Stomach (tissue), 9 donors: ENCODE results near the gene ACOT8. TPM values are rescaled to one million over a fixed set of nuclear protein-coding genes. Genes with fewer than 3 reads are reported as not detected.

Experiments used
- DNase-seq, 2 donors: peaks; one replicate each; pipeline versions ENCODE4 v3.0.0 to v3.0.0-alpha.2; 2013 to 2019
- H3K27ac ChIP-seq, 5 donors: fragments of 200-600 bp in 4 of 5; sonication (generic) in 4 of 5; one replicate each; pipeline ENCODE4 v1.5.1; 2013 to 2019; ENCODE audit warnings: mild to moderate bottlenecking in 1 of 5, moderate library complexity in 1 of 5
- H3K27me3 ChIP-seq, 3 donors: fragments of 200-600 bp; sonication (generic); one replicate each; pipeline ENCODE4 v1.5.1; 2017 to 2019; ENCODE audit warnings: mixed run types in 1 of 3
- H3K36me3 ChIP-seq, 4 donors: fragments of 200-600 bp; sonication (generic); 1 replicate in 3 of 4; 2 replicates in 1 of 4; pipeline ENCODE4 v1.5.1; 2016 to 2019
- H3K4me1 ChIP-seq, 4 donors: fragments of 200-600 bp; sonication (generic); one replicate each; pipeline ENCODE4 v1.5.1; 2016 to 2019
- H3K4me3 ChIP-seq, 4 donors: fragments of 200-600 bp; sonication (generic) in 3 of 4; one replicate each; pipeline ENCODE4 v1.5.1; 2016 to 2019; ENCODE audit warnings: mild to moderate bottlenecking in 1 of 4
- H3K9me3 ChIP-seq, 4 donors: fragments of 200-600 bp; sonication (generic); one replicate each; pipeline ENCODE4 v1.5.1; 2016 to 2019
- EP300 ChIP-seq: sonication (generic); formaldehyde crosslinking; IDR thresholded peaks from one replicate; pipeline ENCODE4 v1.6.1; 2017; ENCODE audit warnings: antibody characterized with exemption
- POLR2A ChIP-seq, 4 donors: fragments of 450-650 bp; IDR thresholded peaks; one replicate each; pipeline ENCODE4 v1.6.1; 2016; ENCODE audit warnings: antibody characterized with exemption in 4 of 4, control low read depth in 2 of 4, mild to moderate bottlenecking in 1 of 4, moderate library complexity in 1 of 4
- POLR2AphosphoS5 ChIP-seq, 3 donors: sonication (generic); formaldehyde crosslinking; IDR thresholded peaks; one replicate each; pipeline ENCODE4 v1.6.1; 2016; ENCODE audit warnings: antibody characterized with exemption in 3 of 3
- WGBS, 5 donors: extraction: QIAGEN DNeasy Blood & Tissue Kit in 3 of 5; methylation state at CpG; one replicate each; pipeline versions ENCODE4 v1.1.5 to v1.1.7; 2013 to 2018; 5-methylcytosine and 5-hydroxymethylcytosine counted together
- intact Hi-C: fragments of 100-400 bp; cut with DNase I; formaldehyde crosslinking; loops from one replicate; pipeline ENCODE4 v1.15.1; 2023; ENCODE audit warnings: low total_unique reads
- polyA plus RNA-seq, 3 donors: library from polyadenylated mRNA; stranded (reverse); fragments of 200-250 nt; gene quantifications; one replicate each; pipeline ENCODE4 v1.2.3, GENCODE V29; 2013
- total RNA-seq, 5 donors: library from RNA; depleted of rRNA; stranded (reverse); fragments of >200 nt; gene quantifications; one replicate each; pipeline versions ENCODE4 v1.1.0 to v1.2.3, GENCODE V29; 2014 to 2016
- TF ChIP-seq, protein P1 (sequence below), 7 experiments: fragments of 450-650 bp in 4 of 7; fragments of 200-600 bp in 3 of 7; sonication (generic) in 3 of 7; IDR thresholded peaks; one replicate each; pipeline ENCODE4 v1.5.1; 2016 to 2019; ENCODE audit warnings: antibody characterized with exemption in 7 of 7, control low read depth in 2 of 7, mild to moderate bottlenecking in 1 of 7
- donor health status: healthy with polysubstance abuse.
- donor health status: Bipolar disorder and iron deficiency.
- donor health status: healthy.

Gene ACOT8
- total and polyA plus RNA-seq, 8 donors, result 26.6 to 216 (median 79.6) TPM

DNA sequence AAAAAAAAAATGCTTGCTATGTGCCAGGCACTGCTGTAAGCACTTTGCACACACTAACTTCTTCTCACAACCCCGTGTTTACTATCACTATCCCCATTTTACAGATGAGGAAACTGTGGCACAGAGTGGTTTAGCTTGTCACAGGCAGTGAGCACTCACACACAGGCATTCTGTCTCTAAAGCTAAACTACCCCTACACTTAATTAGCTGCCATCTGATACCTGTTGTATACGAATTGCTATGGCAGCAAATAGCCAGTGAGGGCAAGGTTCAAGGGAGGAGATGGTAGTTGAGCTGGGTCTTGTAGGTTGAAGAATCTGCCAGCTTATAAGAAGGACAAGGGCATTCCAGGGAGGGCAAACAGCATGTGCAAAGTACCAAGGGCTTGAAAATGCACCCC is 35.2 kb downstream of the ACOT8 start:
- peaks cover 0 to 37% (median 22%) of the 10 kb centered on the region in 3 donors for H3K27me3 ChIP-seq
- TF ChIP-seq, protein P1, sequence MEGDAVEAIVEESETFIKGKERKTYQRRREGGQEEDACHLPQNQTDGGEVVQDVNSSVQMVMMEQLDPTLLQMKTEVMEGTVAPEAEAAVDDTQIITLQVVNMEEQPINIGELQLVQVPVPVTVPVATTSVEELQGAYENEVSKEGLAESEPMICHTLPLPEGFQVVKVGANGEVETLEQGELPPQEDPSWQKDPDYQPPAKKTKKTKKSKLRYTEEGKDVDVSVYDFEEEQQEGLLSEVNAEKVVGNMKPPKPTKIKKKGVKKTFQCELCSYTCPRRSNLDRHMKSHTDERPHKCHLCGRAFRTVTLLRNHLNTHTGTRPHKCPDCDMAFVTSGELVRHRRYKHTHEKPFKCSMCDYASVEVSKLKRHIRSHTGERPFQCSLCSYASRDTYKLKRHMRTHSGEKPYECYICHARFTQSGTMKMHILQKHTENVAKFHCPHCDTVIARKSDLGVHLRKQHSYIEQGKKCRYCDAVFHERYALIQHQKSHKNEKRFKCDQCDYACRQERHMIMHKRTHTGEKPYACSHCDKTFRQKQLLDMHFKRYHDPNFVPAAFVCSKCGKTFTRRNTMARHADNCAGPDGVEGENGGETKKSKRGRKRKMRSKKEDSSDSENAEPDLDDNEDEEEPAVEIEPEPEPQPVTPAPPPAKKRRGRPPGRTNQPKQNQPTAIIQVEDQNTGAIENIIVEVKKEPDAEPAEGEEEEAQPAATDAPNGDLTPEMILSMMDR (IDR thresholded peaks at IDR 0.05), result no peak
- no peak for TF ChIP-seq POLR2A (IDR thresholded peaks at IDR 0.05)
- TF ChIP-seq EP300, result no peak
- TF ChIP-seq POLR2AphosphoS5 (IDR thresholded peaks at IDR 0.05), result no peak
- no peak overlapping the region for H3K4me3 ChIP-seq
- intact Hi-C loops, result no loop called here
- 61 to 64% (median 63%) methylated on average over 2 of the region's 2 CpGs for WGBS, 5 donors
- no peaks in the 10 kb centered on the region for H3K36me3 ChIP-seq
- DNase-seq, result no peak
- peaks cover 17 to 53% (median 30%) of the 10 kb centered on the region in 4 donors for H3K4me1 ChIP-seq
- H3K9me3 ChIP-seq, result no peaks in the 10 kb centered on the region
- no peak overlapping the region for H3K27ac ChIP-seq

DNA sequence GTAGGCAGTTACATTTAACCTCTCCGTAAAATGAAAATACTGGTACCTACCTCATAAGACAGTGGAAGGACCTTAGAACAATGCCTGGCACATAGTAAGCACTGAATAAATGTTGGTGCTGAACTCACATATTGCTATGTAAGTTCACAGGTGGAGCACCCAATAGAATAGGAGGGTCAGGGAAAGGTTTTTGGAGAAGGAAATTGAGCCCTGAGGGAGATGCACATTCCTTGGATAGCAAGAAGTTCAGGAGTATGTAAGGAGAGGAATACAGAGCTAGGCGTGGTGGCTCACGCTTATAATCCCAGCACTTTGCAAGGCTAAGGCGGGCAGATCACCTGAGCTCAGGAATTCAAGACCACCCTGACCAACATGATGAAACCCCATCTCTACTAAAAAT is 37.7 kb downstream of the ACOT8 start:
- TF ChIP-seq EP300, result no peak
- TF ChIP-seq POLR2A (IDR thresholded peaks at IDR 0.05), result no peak
- TF ChIP-seq POLR2AphosphoS5 (IDR thresholded peaks at IDR 0.05), result no peak
- TF ChIP-seq, protein P1 (IDR thresholded peaks at IDR 0.05), result no peak
- H3K27me3 ChIP-seq, result peaks cover 0 to 33% (median 22%) of the 10 kb centered on the region in 3 donors
- no peaks in the 10 kb centered on the region for H3K36me3 ChIP-seq
- intact Hi-C loops, result loop anchor here (10.0 kb wide), 1 partner anchor 145 kb away; no protein-coding TSS in a partner anchor
- peaks cover 17 to 37% (median 23%) of the 10 kb centered on the region in 4 donors for H3K4me1 ChIP-seq
- WGBS, 5 donors, result 87 to 95% (median 95%) methylated on average over 4 of the region's 4 CpGs
- H3K4me3 ChIP-seq, result no peak overlapping the region
- no peaks in the 10 kb centered on the region for H3K9me3 ChIP-seq
- DNase-seq, result no peak
- H3K27ac ChIP-seq, result no peak overlapping the region

GRCh38 chr20:45818239-45818638 is 39.0 kb downstream of the ACOT8 start:
- intact Hi-C loops, result loop anchor here (10.0 kb wide), 1 partner anchor 147 kb away; no protein-coding TSS in a partner anchor
- no peak for TF ChIP-seq POLR2AphosphoS5 (IDR thresholded peaks at IDR 0.05)
- TF ChIP-seq, protein P1 (IDR thresholded peaks at IDR 0.05), result no peak
- TF ChIP-seq POLR2A (IDR thresholded peaks at IDR 0.05), result no peak
- TF ChIP-seq EP300, result no peak
- no peak for DNase-seq
- Histone ChIP-seq H3K4me1 (peaks cover 7 to 31% (median 12%) of the 10 kb centered on the region in 4 donors), H3K4me3 (no peak overlapping the region), H3K9me3 (no peaks in the 10 kb centered on the region), H3K27me3 (peaks cover 0 to 21% (median 11%) of the 10 kb centered on the region in 3 donors), H3K27ac (peak overlapping the region in 1 of 5 donors; percentile 43), H3K36me3 (no peaks in the 10 kb centered on the region)
- 53 to 70% (median 66%) methylated on average over 3 of the region's 3 CpGs for WGBS, 5 donors

GRCh38 chr20:45817376-45818194 is 39.6 kb downstream of the ACOT8 start:
- intact Hi-C loops, result loop anchor here (10.0 kb wide), 1 partner anchor 147 kb away; no protein-coding TSS in a partner anchor
- H3K36me3 ChIP-seq, result no peaks in the 10 kb centered on the region

More at GRCh38 chr20:45817376-45818194, 39.6 kb downstream of the ACOT8 start:
- no peak for DNase-seq
- Histone ChIP-seq H3K4me1 (peaks cover 5 to 31% (median 12%) of the 10 kb centered on the region in 4 donors), H3K27me3 (peaks cover 0 to 14% (median 4%) of the 10 kb centered on the region in 3 donors), H3K4me3 (no peak overlapping the region), H3K9me3 (no peaks in the 10 kb centered on the region), H3K27ac (peak overlapping the region in 1 of 5 donors; percentile 43)
- WGBS, 5 donors, result 47 to 67% (median 60%) methylated on average over 7 to 9 of the region's 9 CpGs
- TF ChIP-seq EP300, result no peak
- TF ChIP-seq POLR2A (IDR thresholded peaks at IDR 0.05), result no peak
- TF ChIP-seq POLR2AphosphoS5 (IDR thresholded peaks at IDR 0.05), result no peak
- TF ChIP-seq, protein P1 (IDR thresholded peaks at IDR 0.05), result no peak
